Ishikawa (cell line): ENCODE data around the gene MTOR.

Experiments used
- CREB1 ChIP-seq: IDR thresholded peaks from 2 replicates; pipeline ENCODE4 v1.6.1; 2012; ENCODE audit warnings: low read depth
- EP300 ChIP-seq: IDR thresholded peaks from 2 replicates; pipeline ENCODE4 v1.6.1; 2012; ENCODE audit warnings: borderline replicate concordance
- MAX ChIP-seq: IDR thresholded peaks from 2 replicates; pipeline ENCODE4 v1.6.1; 2012
- RAD21 ChIP-seq: IDR thresholded peaks from 2 replicates; pipeline ENCODE4 v1.6.1; 2012; ENCODE audit warnings: low read depth
- REST ChIP-seq: IDR thresholded peaks from 2 replicates; pipeline ENCODE4 v1.6.1; 2012; ENCODE audit warnings: low read depth, mild to moderate bottlenecking
- TEAD4 ChIP-seq: IDR thresholded peaks from 2 replicates; pipeline ENCODE4 v1.6.1; 2012

- TF ChIP-seq CREB1 = no peak
- TF ChIP-seq RAD21 = no peak
- TF ChIP-seq MAX = no peak
- TF ChIP-seq REST = no peak
- TF ChIP-seq EP300 = no peak
- no peak for TF ChIP-seq TEAD4
Observed at GRCh38 chr1:11067716-11068599, 194.4 kb downstream of the MTOR start.
